Mammary epithelial cell (primary cell): ENCODE results near the gene KPNA6.

Experiments used
- CTCF ChIP-seq, 2 donors: IDR thresholded peaks in 1 of 2; conservative IDR thresholded peaks in 1 of 2; 2 replicates each; pipeline ENCODE4 v1.5.1; 2011 to 2012; ENCODE audit warnings: inconsistent platforms in 2 of 2, low read length in 2 of 2, mild to moderate bottlenecking in 2 of 2, control low read depth in 1 of 2, low read depth in 1 of 2; ENCODE audit not compliant: insufficient read depth in 1 of 2; ENCODE audit errors: extremely low read depth in 1 of 2
- EZH2 ChIP-seq: IDR thresholded peaks from 2 replicates; pipeline ENCODE4 v1.6.1; 2012; ENCODE audit warnings: low read length, inconsistent platforms, borderline replicate concordance

- no peak for TF ChIP-seq CTCF (conservative IDR thresholded peaks at IDR 0.05 in 1 of 2, IDR thresholded peaks at IDR 0.05 in 1 of 2; ENCODE audit: extremely low read depth in 1 of 2, insufficient read depth in 1 of 2, low read depth in 1 of 2, low read length in 2 of 2)
- no peak for TF ChIP-seq EZH2
Observed at GRCh38 chr1:32200226-32201010, 92.6 kb downstream of the KPNA6 start, which contains the start of gene CCDC28B.
